ENCODE results near the gene NR3C2. TPM values are rescaled to one million over a fixed set of nuclear protein-coding genes. Genes with fewer than 3 reads are reported as not detected.

The NR3C2 gene
- total RNA-seq, 2 experiments from 2014 or later: 4.8 to 6.2 TPM

GRCh38 chr4:148364525-148364924 lies 77.7 kb downstream of the NR3C2 start:
- Mint-ChIP-seq H3K4me3 (no peak overlapping the region), H3K27me3 (no peaks in the 10 kb centered on the region), H3K27ac (no peak overlapping the region), H3K4me1 (peaks cover 30% of the 10 kb centered on the region), H3K9me3 (peaks cover 2% of the 10 kb centered on the region), H3K36me3 (peaks cover 4% of the 10 kb centered on the region)
- DNase-seq: no peak

GRCh38 chr4:148359769-148360168 lies 82.4 kb downstream of the NR3C2 start:
- H3K9me3 Mint-ChIP-seq: peaks cover 2% of the 10 kb centered on the region
- DNase-seq: no peak
- no peaks in the 10 kb centered on the region for H3K27me3 Mint-ChIP-seq
- H3K27ac Mint-ChIP-seq: no peak overlapping the region
- H3K4me1 Mint-ChIP-seq: peaks cover 40% of the 10 kb centered on the region
- H3K4me3 Mint-ChIP-seq: peak overlapping the region; percentile 16
- peaks cover 3% of the 10 kb centered on the region for H3K36me3 Mint-ChIP-seq

- no peak for DNase-seq
- Mint-ChIP-seq H3K36me3 (peaks cover 2% of the 10 kb centered on the region), H3K9me3 (no peaks in the 10 kb centered on the region), H3K4me1 (peaks cover 42% of the 10 kb centered on the region), H3K27me3 (no peaks in the 10 kb centered on the region), H3K4me3 (peak overlapping the region; percentile 16), H3K27ac (no peak overlapping the region)
Measured at GRCh38 chr4:148355442-148356123, 86.6 kb downstream of the NR3C2 start.

- DNase-seq: no peak
- Mint-ChIP-seq H3K27ac (no peak overlapping the region), H3K4me3 (no peak overlapping the region), H3K9me3 (no peaks in the 10 kb centered on the region), H3K4me1 (peaks cover 47% of the 10 kb centered on the region), H3K27me3 (no peaks in the 10 kb centered on the region), H3K36me3 (peaks cover 2% of the 10 kb centered on the region)
Measured at GRCh38 chr4:148354186-148354585, 88.0 kb downstream of the NR3C2 start.

- no peak overlapping the region for H3K4me3 Mint-ChIP-seq
- no peaks in the 10 kb centered on the region for H3K27me3 Mint-ChIP-seq
- H3K4me1 Mint-ChIP-seq: peaks cover 47% of the 10 kb centered on the region
- DNase-seq: no peak
- peaks cover 5% of the 10 kb centered on the region for H3K36me3 Mint-ChIP-seq
- H3K27ac Mint-ChIP-seq: no peak overlapping the region
- peaks cover 1% of the 10 kb centered on the region for H3K9me3 Mint-ChIP-seq
Measured at GRCh38 chr4:148353571-148353970, 88.6 kb downstream of the NR3C2 start.

GRCh38 chr4:148349153-148349552 lies 93.1 kb downstream of the NR3C2 start:
- Mint-ChIP-seq H3K4me1 (peaks cover 41% of the 10 kb centered on the region), H3K27me3 (no peaks in the 10 kb centered on the region), H3K27ac (no peak overlapping the region), H3K9me3 (peaks cover 1% of the 10 kb centered on the region), H3K4me3 (no peak overlapping the region), H3K36me3 (peaks cover 12% of the 10 kb centered on the region)
- DNase-seq: no peak

GRCh38 chr4:148346657-148347056 lies 95.6 kb downstream of the NR3C2 start:
- no peak overlapping the region for H3K27ac Mint-ChIP-seq
- DNase-seq: no peak
- peaks cover 37% of the 10 kb centered on the region for H3K4me1 Mint-ChIP-seq
- H3K27me3 Mint-ChIP-seq: no peaks in the 10 kb centered on the region
- H3K4me3 Mint-ChIP-seq: no peak overlapping the region
- peaks cover 9% of the 10 kb centered on the region for H3K36me3 Mint-ChIP-seq
- peaks cover 1% of the 10 kb centered on the region for H3K9me3 Mint-ChIP-seq

- peaks cover 13% of the 10 kb centered on the region for H3K36me3 Mint-ChIP-seq
- no peaks in the 10 kb centered on the region for H3K27me3 Mint-ChIP-seq
- peaks cover 10% of the 10 kb centered on the region for H3K9me3 Mint-ChIP-seq
- H3K27ac Mint-ChIP-seq: no peak overlapping the region
- H3K4me1 Mint-ChIP-seq: peaks cover 33% of the 10 kb centered on the region
- no peak for DNase-seq
- no peak overlapping the region for H3K4me3 Mint-ChIP-seq
Measured at GRCh38 chr4:148345509-148345908, 96.7 kb downstream of the NR3C2 start.

GRCh38 chr4:148344941-148345340 lies 97.3 kb downstream of the NR3C2 start:
- no peak overlapping the region for H3K27ac Mint-ChIP-seq
- no peaks in the 10 kb centered on the region for H3K27me3 Mint-ChIP-seq
- no peak for DNase-seq
- no peak overlapping the region for H3K4me3 Mint-ChIP-seq
- H3K4me1 Mint-ChIP-seq: peaks cover 29% of the 10 kb centered on the region
- peaks cover 18% of the 10 kb centered on the region for H3K36me3 Mint-ChIP-seq
- H3K9me3 Mint-ChIP-seq: peaks cover 16% of the 10 kb centered on the region

GRCh38 chr4:148344352-148344751 lies 97.9 kb downstream of the NR3C2 start:
- H3K4me1 Mint-ChIP-seq: peaks cover 23% of the 10 kb centered on the region
- H3K9me3 Mint-ChIP-seq: peaks cover 20% of the 10 kb centered on the region
- DNase-seq: no peak
- no peak overlapping the region for H3K27ac Mint-ChIP-seq
- no peaks in the 10 kb centered on the region for H3K27me3 Mint-ChIP-seq
- H3K36me3 Mint-ChIP-seq: peaks cover 20% of the 10 kb centered on the region
- no peak overlapping the region for H3K4me3 Mint-ChIP-seq

- no peak for DNase-seq
- Mint-ChIP-seq H3K27ac (no peak overlapping the region), H3K4me3 (no peak overlapping the region), H3K27me3 (no peaks in the 10 kb centered on the region), H3K9me3 (peaks cover 19% of the 10 kb centered on the region), H3K4me1 (peaks cover 12% of the 10 kb centered on the region), H3K36me3 (peaks cover 18% of the 10 kb centered on the region)
Measured at GRCh38 chr4:148341980-148342800, 100.0 kb downstream of the NR3C2 start.

GRCh38 chr4:148335133-148335532 lies 107.1 kb downstream of the NR3C2 start:
- Mint-ChIP-seq H3K36me3 (peaks cover 11% of the 10 kb centered on the region), H3K4me3 (no peak overlapping the region), H3K27me3 (no peaks in the 10 kb centered on the region), H3K4me1 (peaks cover 8% of the 10 kb centered on the region), H3K9me3 (peaks cover 9% of the 10 kb centered on the region), H3K27ac (no peak overlapping the region)
- DNase-seq: no peak

GRCh38 chr4:148333265-148333664 lies 108.9 kb downstream of the NR3C2 start:
- no peaks in the 10 kb centered on the region for H3K27me3 Mint-ChIP-seq

GRCh38 chr4:148332486-148332885 lies 109.7 kb downstream of the NR3C2 start:
- Mint-ChIP-seq H3K27ac (no peak overlapping the region), H3K4me1 (peaks cover 27% of the 10 kb centered on the region), H3K4me3 (no peak overlapping the region)

More at GRCh38 chr4:148333265-148333664, 108.9 kb downstream of the NR3C2 start:
- DNase-seq: no peak
- peaks cover 19% of the 10 kb centered on the region for H3K4me1 Mint-ChIP-seq
- H3K36me3 Mint-ChIP-seq: peaks cover 10% of the 10 kb centered on the region
- peaks cover 3% of the 10 kb centered on the region for H3K9me3 Mint-ChIP-seq
- H3K27ac Mint-ChIP-seq: no peak overlapping the region
- H3K4me3 Mint-ChIP-seq: no peak overlapping the region

GRCh38 chr4:148330724-148331123 lies 111.5 kb downstream of the NR3C2 start:
- peaks cover 30% of the 10 kb centered on the region for H3K4me1 Mint-ChIP-seq
- no peaks in the 10 kb centered on the region for H3K27me3 Mint-ChIP-seq
- H3K36me3 Mint-ChIP-seq: peaks cover 10% of the 10 kb centered on the region
- H3K9me3 Mint-ChIP-seq: peaks cover 3% of the 10 kb centered on the region
- no peak overlapping the region for H3K4me3 Mint-ChIP-seq
- DNase-seq: no peak
- no peak overlapping the region for H3K27ac Mint-ChIP-seq

More at GRCh38 chr4:148332486-148332885, 109.7 kb downstream of the NR3C2 start:
- Mint-ChIP-seq H3K36me3 (peaks cover 10% of the 10 kb centered on the region), H3K27me3 (no peaks in the 10 kb centered on the region), H3K9me3 (peaks cover 3% of the 10 kb centered on the region)
- no peak for DNase-seq

All from activated naive CD8-positive, alpha-beta T cell treated with anti-CD3 and anti-CD28 coated beads for 36 hours (primary cell).